Keratinocyte (primary cell): ENCODE results near the gene PFKP. TPM values are rescaled to one million over a fixed set of nuclear protein-coding genes. Genes with fewer than 3 reads are reported as not detected.

Source experiments
- DNase-seq: peaks from one replicate; pipeline ENCODE4 v3.0.0-alpha.2; 2011; ENCODE audit warnings: low read depth, missing footprints, low spot score
- FAIRE-seq: peaks from 2 replicates; lab custom pipeline; 2011; peaks lifted over from hg19 to GRCh38; lab: Jason Lieb, UNC
- H2AFZ ChIP-seq: 2 replicates; pipeline ENCODE4 v1.6.0; 2012; ENCODE audit warnings: low read length, control low read depth, inconsistent platforms; ENCODE audit not compliant: control insufficient read depth
- H3K27ac ChIP-seq: 2 replicates; pipeline ENCODE4 v1.5.1; 2011; ENCODE audit warnings: low read length; ENCODE audit not compliant: control insufficient read depth, insufficient read depth
- H3K27me3 ChIP-seq: 3 replicates; pipeline ENCODE4 v1.6.0; 2011; ENCODE audit warnings: low read length; ENCODE audit not compliant: control insufficient read depth, insufficient read depth; ENCODE audit errors: extremely low read depth
- H3K36me3 ChIP-seq, 2 experiments: 2 replicates in 1 of 2; 3 replicates in 1 of 2; pipeline ENCODE4 v1.5.1; 2011; ENCODE audit warnings: low read length in 2 of 2, mild to moderate bottlenecking in 1 of 2; ENCODE audit not compliant: control insufficient read depth in 2 of 2, insufficient read depth in 2 of 2; ENCODE audit errors: extremely low read depth in 1 of 2
- H3K4me1 ChIP-seq: 3 replicates; pipeline ENCODE4 v1.5.1; 2011; ENCODE audit warnings: low read length; ENCODE audit not compliant: control insufficient read depth, insufficient read depth; ENCODE audit errors: extremely low read depth
- H3K4me2 ChIP-seq: 3 replicates; pipeline ENCODE4 v1.6.0; 2011; ENCODE audit warnings: low read depth, low read length; ENCODE audit not compliant: control insufficient read depth, insufficient read depth; ENCODE audit errors: extremely low read depth
- H3K4me3 ChIP-seq, 3 experiments: fragments of 200-600 bp in 1 of 3; sonication (generic) in 1 of 3; 2 replicates in 2 of 3; 3 replicates in 1 of 3; pipeline ENCODE4 v1.5.1; 2011 to 2016; ENCODE audit warnings: low read length in 3 of 3, mild to moderate bottlenecking in 3 of 3, control low read depth in 2 of 3, inconsistent platforms in 1 of 3, low read depth in 1 of 3, mixed read lengths in 1 of 3, mixed run types in 1 of 3, moderate library complexity in 1 of 3; ENCODE audit not compliant: control insufficient read depth in 2 of 3, insufficient read depth in 2 of 3; ENCODE audit errors: extremely low read depth in 1 of 3
- H3K79me2 ChIP-seq: 2 replicates; pipeline ENCODE4 v1.6.0; 2012; ENCODE audit warnings: low read length; ENCODE audit not compliant: control insufficient read depth, insufficient read depth
- H3K9ac ChIP-seq: 3 replicates; pipeline ENCODE4 v1.6.0; 2011; ENCODE audit warnings: low read length; ENCODE audit not compliant: control insufficient read depth, insufficient read depth; ENCODE audit errors: extremely low read depth
- H3K9me1 ChIP-seq: 3 replicates; pipeline ENCODE4 v1.6.0; 2011; ENCODE audit warnings: low read length; ENCODE audit not compliant: control insufficient read depth, insufficient read depth; ENCODE audit errors: extremely low read depth
- H3K9me3 ChIP-seq: 2 replicates; pipeline ENCODE4 v1.5.1; 2012; ENCODE audit warnings: low read depth, low read length; ENCODE audit not compliant: control insufficient read depth
- H4K20me1 ChIP-seq: 3 replicates; pipeline ENCODE4 v1.6.0; 2011; ENCODE audit warnings: low read length; ENCODE audit not compliant: control insufficient read depth, insufficient read depth; ENCODE audit errors: extremely low read depth
- CTCF ChIP-seq, 3 experiments: IDR thresholded peaks in 1 of 3; conservative IDR thresholded peaks in 1 of 3; optimal IDR thresholded peaks in 1 of 3; 2 replicates in 2 of 3; 3 replicates in 1 of 3; pipeline versions ENCODE3 to v1.5.1; 2011; ENCODE audit warnings: low read length in 3 of 3, mild to moderate bottlenecking in 3 of 3, moderate library complexity in 2 of 3, control low read depth in 1 of 3, inconsistent platforms in 1 of 3; ENCODE audit not compliant: insufficient read depth in 2 of 3; ENCODE audit errors: extremely low read depth in 1 of 3
- EZH2 ChIP-seq: IDR thresholded peaks from one replicate; pipeline ENCODE4 v1.6.1; 2012; ENCODE audit warnings: inconsistent platforms, mild to moderate bottlenecking, low read length, moderate library complexity
- dilution Hi-C: fragments of 300-500 bp; cut with MboI; formaldehyde crosslinking; loops from one replicate; pipeline ENCODE4 v1.7.0; 2020; ENCODE audit warnings: low sequenced_read_pairs; ENCODE audit not compliant: extremely low pct_ligation_motif_present
- polyA plus RNA-seq, 5 experiments: library from polyadenylated mRNA; depleted of rRNA in 3 of 5; stranded (reverse) in 3 of 5; stranded (forward) in 1 of 5; unstranded in 1 of 5; fragments of >200 nt; gene quantifications; 1 replicate in 1 of 5; 2 replicates in 3 of 5; 3 replicates in 1 of 5; pipeline versions ENCODE4 v1.2.1 to v1.2.3, GENCODE V29; 2011 to 2012; ENCODE audit warnings: missing spikeins in 2 of 5, low read depth in 1 of 5, low replicate concordance in 1 of 5

Gene PFKP
- polyA plus RNA-seq, 1 donor (not counting 4 experiments of a cell fraction or from before 2014, with no cell fraction given), result 117 TPM

DNA sequence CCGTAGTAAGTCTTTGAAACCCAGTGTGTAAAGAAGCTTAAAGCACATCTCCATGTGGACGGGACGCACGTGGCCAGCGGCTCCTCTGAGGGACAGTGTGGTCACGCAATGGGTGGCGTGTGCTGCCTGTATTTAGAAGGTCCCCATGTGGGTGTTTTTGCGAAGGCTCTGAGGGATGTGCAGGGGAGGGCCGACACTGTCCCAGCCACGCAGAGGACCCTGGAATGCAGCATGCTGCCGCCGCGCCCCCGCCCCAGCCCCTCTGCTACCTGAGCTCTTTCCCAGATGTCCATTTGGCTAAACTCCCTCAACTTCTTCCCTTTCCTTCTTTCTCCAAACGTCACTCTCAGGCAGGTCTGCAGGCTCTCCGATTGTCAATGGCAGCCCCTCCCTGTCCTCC lies 8.8 kb downstream of the PFKP start:
- Histone ChIP-seq H3K27ac (no peak overlapping the region), H3K79me2 (peaks cover 87% of the 10 kb centered on the region), H3K9me1 (peaks cover 10% of the 10 kb centered on the region), H3K4me2 (no peak overlapping the region), H3K4me3 (no peak overlapping the region), H3K9ac (no peak overlapping the region), H4K20me1 (peaks cover 31% of the 10 kb centered on the region), H3K9me3 (no peaks in the 10 kb centered on the region), H2AFZ (no peak overlapping the region), H3K36me3 (peaks cover 14 to 38% of the 10 kb centered on the region in 2 experiments), H3K4me1 (peaks cover 33% of the 10 kb centered on the region), H3K27me3 (no peaks in the 10 kb centered on the region)
- FAIRE-seq (no peak), DNase-seq (no peak)
- dilution Hi-C loops, result no loop called here
- TF ChIP-seq EZH2 (no peak), CTCF (optimal IDR thresholded peaks at IDR 0.05 in 1 of 3, IDR thresholded peaks at IDR 0.05 in 1 of 3, conservative IDR thresholded peaks at IDR 0.05 in 1 of 3; ENCODE audit: extremely low read depth in 1 of 3, insufficient read depth in 2 of 3, low read length in 3 of 3) (no peak)

- DNase-seq, result no peak
- H3K79me2 ChIP-seq, result peaks cover 89% of the 10 kb centered on the region
- H3K9me3 ChIP-seq, result no peaks in the 10 kb centered on the region
- dilution Hi-C loops, result no loop called here
- peaks cover 21% of the 10 kb centered on the region for H4K20me1 ChIP-seq
- H3K4me3 ChIP-seq, result no peak overlapping the region
- H3K4me2 ChIP-seq, result no peak overlapping the region
- peaks cover 16 to 34% of the 10 kb centered on the region in 2 experiments for H3K36me3 ChIP-seq
- peaks cover 22% of the 10 kb centered on the region for H3K4me1 ChIP-seq
- H2AFZ ChIP-seq, result no peak overlapping the region
- no peak for FAIRE-seq
- TF ChIP-seq CTCF (optimal IDR thresholded peaks at IDR 0.05 in 1 of 3, IDR thresholded peaks at IDR 0.05 in 1 of 3, conservative IDR thresholded peaks at IDR 0.05 in 1 of 3; ENCODE audit: extremely low read depth in 1 of 3, insufficient read depth in 2 of 3, low read length in 3 of 3), result no peak
- no peaks in the 10 kb centered on the region for H3K27me3 ChIP-seq
- H3K9me1 ChIP-seq, result peaks cover 4% of the 10 kb centered on the region
- no peak overlapping the region for H3K9ac ChIP-seq
- H3K27ac ChIP-seq, result no peak overlapping the region
Observed at GRCh38 chr10:3077509-3077908, 10.2 kb downstream of the PFKP start.
